Measurements from ENCODE around the gene ZC3HAV1L.
"Not testable (repeated sequence)": the region's sequence is repeated elsewhere in the genome, so short reads cannot be mapped to it uniquely, and the experiment has no call there.

ZC3HAV1L gene

GRCh38 chr7:139035586-139036353, at the start of gene ZC3HAV1L:
ZC3HAV1L (minus strand) TSS chr7:139036042; CDS start chr7:139036017, 25 bp downstream.
- Histone ChIP-seq H3K27me3 (ENCODE audit: control insufficient read depth in 1 of 2, insufficient read depth in 2 of 2, low read length in 2 of 2) (no peaks in the 10 kb centered on the region), H3K4me3 (ENCODE audit: low read depth in 1 of 2, low read length in 2 of 2) (peak within 1 kb of the TSS; percentile 69 to 82), H3K9ac (ENCODE audit: low read depth in 1 of 2, low read length in 2 of 2) (peak within 1 kb of the TSS; percentile 45 to 77), H3K4me1 (ENCODE audit: control insufficient read depth in 1 of 2, insufficient read depth in 2 of 2, low read length in 2 of 2) (peaks cover 8 to 12% of the 10 kb centered on the region in 2 donors), H3K36me3 (ENCODE audit: control insufficient read depth in 1 of 2, insufficient read depth in 2 of 2, low read length in 2 of 2) (no peaks in the 10 kb centered on the region), H3K9me3 (ENCODE audit: control insufficient read depth in 1 of 2, low read length in 2 of 2) (no peaks in the 10 kb centered on the region), H3K27ac (ENCODE audit: low read depth, low read length) (peak within 1 kb of the TSS; percentile 54)

- peaks cover 36 to 87% of the 10 kb centered on the region in 2 donors for H3K36me3 ChIP-seq (ENCODE audit: control insufficient read depth in 1 of 2, insufficient read depth in 2 of 2, low read length in 2 of 2)
- H3K9me3 ChIP-seq (ENCODE audit: control insufficient read depth in 1 of 2, low read length in 2 of 2) = no peaks in the 10 kb centered on the region
- H3K9ac ChIP-seq (ENCODE audit: low read depth in 1 of 2, low read length in 2 of 2) = no peak overlapping the region
- no peaks in the 10 kb centered on the region for H3K4me1 ChIP-seq (ENCODE audit: control insufficient read depth in 1 of 2, insufficient read depth in 2 of 2, low read length in 2 of 2)
- H3K4me3 ChIP-seq (ENCODE audit: low read depth in 1 of 2, low read length in 2 of 2) = no peak overlapping the region
- no peak overlapping the region for H3K27ac ChIP-seq (ENCODE audit: low read depth, low read length)
- H3K27me3 ChIP-seq (ENCODE audit: control insufficient read depth in 1 of 2, insufficient read depth in 2 of 2, low read length in 2 of 2) = no peaks in the 10 kb centered on the region
Measured at GRCh38 chr7:139084709-139085108, 48.9 kb upstream of the ZC3HAV1L start.

- no peaks in the 10 kb centered on the region for H3K9me3 ChIP-seq (ENCODE audit: control insufficient read depth in 1 of 2, low read length in 2 of 2)
- no peaks in the 10 kb centered on the region for H3K4me1 ChIP-seq (ENCODE audit: control insufficient read depth in 1 of 2, insufficient read depth in 2 of 2, low read length in 2 of 2)
- no peak overlapping the region for H3K27ac ChIP-seq (ENCODE audit: low read depth, low read length)
- peaks cover 34 to 88% of the 10 kb centered on the region in 2 donors for H3K36me3 ChIP-seq (ENCODE audit: control insufficient read depth in 1 of 2, insufficient read depth in 2 of 2, low read length in 2 of 2)
- H3K27me3 ChIP-seq (ENCODE audit: control insufficient read depth in 1 of 2, insufficient read depth in 2 of 2, low read length in 2 of 2) = no peaks in the 10 kb centered on the region
- no peak overlapping the region for H3K4me3 ChIP-seq (ENCODE audit: low read depth in 1 of 2, low read length in 2 of 2)
- H3K9ac ChIP-seq (ENCODE audit: low read depth in 1 of 2, low read length in 2 of 2) = no peak overlapping the region
Measured at GRCh38 chr7:139081584-139081983, 45.7 kb upstream of the ZC3HAV1L start.

- Histone ChIP-seq H3K9me3 (ENCODE audit: control insufficient read depth in 1 of 2, low read length in 2 of 2) (no peaks in the 10 kb centered on the region), H3K27me3 (ENCODE audit: control insufficient read depth in 1 of 2, insufficient read depth in 2 of 2, low read length in 2 of 2) (no peaks in the 10 kb centered on the region), H3K9ac (ENCODE audit: low read depth in 1 of 2, low read length in 2 of 2) (no peak overlapping the region), H3K4me1 (ENCODE audit: control insufficient read depth in 1 of 2, insufficient read depth in 2 of 2, low read length in 2 of 2) (no peaks in the 10 kb centered on the region), H3K27ac (ENCODE audit: low read depth, low read length) (no peak overlapping the region), H3K36me3 (ENCODE audit: control insufficient read depth in 1 of 2, insufficient read depth in 2 of 2, low read length in 2 of 2) (peaks cover 32 to 90% of the 10 kb centered on the region in 2 donors), H3K4me3 (ENCODE audit: low read depth in 1 of 2, low read length in 2 of 2) (no peak overlapping the region)
Measured at GRCh38 chr7:139080905-139081304, 45.1 kb upstream of the ZC3HAV1L start.

GRCh38 chr7:139079861-139080260, 44.0 kb upstream of the ZC3HAV1L start:
- Histone ChIP-seq H3K4me1 (ENCODE audit: control insufficient read depth in 1 of 2, insufficient read depth in 2 of 2, low read length in 2 of 2) (peaks cover 0 to 2% of the 10 kb centered on the region in 2 donors), H3K9ac (ENCODE audit: low read depth in 1 of 2, low read length in 2 of 2) (no peak overlapping the region), H3K36me3 (ENCODE audit: control insufficient read depth in 1 of 2, insufficient read depth in 2 of 2, low read length in 2 of 2) (peaks cover 32 to 90% of the 10 kb centered on the region in 2 donors), H3K27ac (ENCODE audit: low read depth, low read length) (no peak overlapping the region), H3K27me3 (ENCODE audit: control insufficient read depth in 1 of 2, insufficient read depth in 2 of 2, low read length in 2 of 2) (no peaks in the 10 kb centered on the region), H3K4me3 (ENCODE audit: low read depth in 1 of 2, low read length in 2 of 2) (no peak overlapping the region), H3K9me3 (ENCODE audit: control insufficient read depth in 1 of 2, low read length in 2 of 2) (no peaks in the 10 kb centered on the region)

- H3K9ac ChIP-seq (ENCODE audit: low read depth in 1 of 2, low read length in 2 of 2) = no peak overlapping the region
- H3K27me3 ChIP-seq (ENCODE audit: control insufficient read depth in 1 of 2, insufficient read depth in 2 of 2, low read length in 2 of 2) = no peaks in the 10 kb centered on the region
- H3K4me3 ChIP-seq (ENCODE audit: low read depth in 1 of 2, low read length in 2 of 2) = no peak overlapping the region
- peaks cover 0 to 3% of the 10 kb centered on the region in 2 donors for H3K4me1 ChIP-seq (ENCODE audit: control insufficient read depth in 1 of 2, insufficient read depth in 2 of 2, low read length in 2 of 2)
- peaks cover 26 to 82% of the 10 kb centered on the region in 2 donors for H3K36me3 ChIP-seq (ENCODE audit: control insufficient read depth in 1 of 2, insufficient read depth in 2 of 2, low read length in 2 of 2)
- no peaks in the 10 kb centered on the region for H3K9me3 ChIP-seq (ENCODE audit: control insufficient read depth in 1 of 2, low read length in 2 of 2)
- no peak overlapping the region for H3K27ac ChIP-seq (ENCODE audit: low read depth, low read length)
Measured at GRCh38 chr7:139078911-139079310, 43.1 kb upstream of the ZC3HAV1L start.

GRCh38 chr7:139078399-139078798, 42.6 kb upstream of the ZC3HAV1L start:
- H3K4me1 ChIP-seq (ENCODE audit: control insufficient read depth in 1 of 2, insufficient read depth in 2 of 2, low read length in 2 of 2) = peaks cover 0 to 3% of the 10 kb centered on the region in 2 donors
- H3K27ac ChIP-seq (ENCODE audit: low read depth, low read length) = no peak overlapping the region
- no peak overlapping the region for H3K4me3 ChIP-seq (ENCODE audit: low read depth in 1 of 2, low read length in 2 of 2)
- no peaks in the 10 kb centered on the region for H3K9me3 ChIP-seq (ENCODE audit: control insufficient read depth in 1 of 2, low read length in 2 of 2)
- no peak overlapping the region for H3K9ac ChIP-seq (ENCODE audit: low read depth in 1 of 2, low read length in 2 of 2)
- H3K36me3 ChIP-seq (ENCODE audit: control insufficient read depth in 1 of 2, insufficient read depth in 2 of 2, low read length in 2 of 2) = peaks cover 29 to 82% of the 10 kb centered on the region in 2 donors
- no peaks in the 10 kb centered on the region for H3K27me3 ChIP-seq (ENCODE audit: control insufficient read depth in 1 of 2, insufficient read depth in 2 of 2, low read length in 2 of 2)

GRCh38 chr7:139077706-139078105, 41.9 kb upstream of the ZC3HAV1L start:
- H3K9ac ChIP-seq (ENCODE audit: low read depth in 1 of 2, low read length in 2 of 2); H3K4me3 ChIP-seq (ENCODE audit: low read depth in 1 of 2, low read length in 2 of 2); H3K27ac ChIP-seq (ENCODE audit: low read depth, low read length); H3K9me3 ChIP-seq (ENCODE audit: control insufficient read depth in 1 of 2, low read length in 2 of 2); H3K27me3 ChIP-seq (ENCODE audit: control insufficient read depth in 1 of 2, insufficient read depth in 2 of 2, low read length in 2 of 2); H3K4me1 ChIP-seq (ENCODE audit: control insufficient read depth in 1 of 2, insufficient read depth in 2 of 2, low read length in 2 of 2): not testable (repeated sequence)
- peaks cover 30 to 80% of the 10 kb centered on the region in 2 donors for H3K36me3 ChIP-seq (ENCODE audit: control insufficient read depth in 1 of 2, insufficient read depth in 2 of 2, low read length in 2 of 2)

GRCh38 chr7:139075871-139076686, 40.2 kb upstream of the ZC3HAV1L start:
- Histone ChIP-seq H3K27ac (ENCODE audit: low read depth, low read length) (no peak overlapping the region), H3K9ac (ENCODE audit: low read depth in 1 of 2, low read length in 2 of 2) (no peak overlapping the region), H3K4me1 (ENCODE audit: control insufficient read depth in 1 of 2, insufficient read depth in 2 of 2, low read length in 2 of 2) (peaks cover 0 to 3% of the 10 kb centered on the region in 2 donors), H3K4me3 (ENCODE audit: low read depth in 1 of 2, low read length in 2 of 2) (no peak overlapping the region), H3K27me3 (ENCODE audit: control insufficient read depth in 1 of 2, insufficient read depth in 2 of 2, low read length in 2 of 2) (no peaks in the 10 kb centered on the region), H3K9me3 (ENCODE audit: control insufficient read depth in 1 of 2, low read length in 2 of 2) (no peaks in the 10 kb centered on the region), H3K36me3 (ENCODE audit: control insufficient read depth in 1 of 2, insufficient read depth in 2 of 2, low read length in 2 of 2) (peaks cover 34 to 79% of the 10 kb centered on the region in 2 donors)

- Histone ChIP-seq H3K36me3 (ENCODE audit: control insufficient read depth in 1 of 2, insufficient read depth in 2 of 2, low read length in 2 of 2) (peaks cover 30 to 69% of the 10 kb centered on the region in 2 donors), H3K4me3 (ENCODE audit: low read depth in 1 of 2, low read length in 2 of 2) (no peak overlapping the region), H3K27me3 (ENCODE audit: control insufficient read depth in 1 of 2, insufficient read depth in 2 of 2, low read length in 2 of 2) (no peaks in the 10 kb centered on the region), H3K9me3 (ENCODE audit: control insufficient read depth in 1 of 2, low read length in 2 of 2) (no peaks in the 10 kb centered on the region), H3K27ac (ENCODE audit: low read depth, low read length) (no peak overlapping the region), H3K4me1 (ENCODE audit: control insufficient read depth in 1 of 2, insufficient read depth in 2 of 2, low read length in 2 of 2) (peaks cover 0 to 3% of the 10 kb centered on the region in 2 donors), H3K9ac (ENCODE audit: low read depth in 1 of 2, low read length in 2 of 2) (peak overlapping the region in 1 of 2 donors; percentile 35)
Measured at GRCh38 chr7:139075031-139075652, 39.3 kb upstream of the ZC3HAV1L start.

Measured in duodenal mucosa (tissue), 2 donors.